GM19463 (cell line): ENCODE results near the gene ACTR6.
"Not testable (repeated sequence)": the region's sequence is repeated elsewhere in the genome, so short reads cannot be mapped to it uniquely, and the experiment has no call there.

Source experiments
- ATAC-seq: cut with Tn5 transposase; IDR thresholded peaks from one replicate; pipeline ENCODE4 v1.9.1; 2021; ENCODE audit warnings: mild to moderate bottlenecking, moderate library complexity; ENCODE audit not compliant: unreplicated experiment

The ACTR6 gene

DNA sequence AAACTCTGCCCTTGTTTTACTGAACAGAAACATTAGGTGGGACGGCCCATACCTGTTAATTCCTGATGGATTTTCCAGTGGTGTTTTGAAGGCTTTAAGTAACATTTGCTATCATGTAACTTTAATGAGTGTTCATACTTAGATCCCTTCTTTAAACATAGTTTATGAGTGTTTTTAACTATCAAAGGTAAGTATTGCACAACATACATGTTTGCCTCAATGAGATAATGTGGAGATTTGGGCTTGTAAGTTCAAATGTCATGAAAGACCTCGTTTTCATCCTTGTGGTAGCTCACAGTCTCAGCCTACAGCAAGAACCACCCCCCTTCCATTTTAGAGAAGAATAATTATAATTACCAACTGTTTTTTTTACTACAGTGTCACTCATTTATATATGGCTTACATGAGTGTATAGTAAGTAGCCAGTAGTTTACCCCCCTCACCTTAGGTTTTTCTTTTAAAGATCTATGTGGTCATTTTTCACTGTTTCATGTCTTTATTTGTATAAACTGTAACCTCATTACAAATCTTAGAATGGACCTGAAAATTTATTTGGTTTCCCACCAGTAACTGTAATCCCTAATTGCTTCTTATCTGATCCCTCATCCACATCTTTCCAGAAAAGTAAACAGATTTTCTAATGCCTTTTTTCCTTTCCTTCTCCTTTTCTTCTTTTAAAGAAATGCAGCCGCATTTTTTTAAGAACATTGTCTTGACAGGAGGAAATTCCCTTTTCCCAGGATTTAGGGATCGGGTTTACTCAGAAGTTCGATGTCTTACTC, 18.9 kb downstream of the ACTR6 start:
- no peak for ATAC-seq

DNA sequence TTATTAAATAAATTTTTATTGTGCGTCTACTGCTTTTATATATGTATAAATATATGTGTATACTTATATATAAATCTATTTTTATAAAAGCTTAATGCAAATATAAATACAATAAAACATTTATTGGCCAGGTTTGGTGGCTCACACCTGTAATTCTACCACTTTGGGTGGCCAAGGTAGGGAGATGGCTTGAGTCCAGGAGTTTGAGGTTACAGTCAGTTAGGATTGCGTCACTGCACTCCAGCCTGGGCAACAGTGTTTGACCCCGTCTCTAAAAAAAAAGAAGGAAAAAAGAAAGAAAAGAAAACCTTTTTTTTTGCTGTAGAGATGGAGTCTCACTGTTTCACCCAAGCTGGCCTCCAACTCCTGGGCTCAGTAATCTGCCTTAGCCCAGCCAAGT, 20.9 kb downstream of the ACTR6 start:
- ATAC-seq = no peak

- not testable (repeated sequence) for ATAC-seq
Measured at GRCh38 chr12:100222173-100222572, 21.6 kb downstream of the ACTR6 start.

GRCh38 chr12:100225491-100225890, 24.9 kb downstream of the ACTR6 start:
- ATAC-seq = no peak

DNA sequence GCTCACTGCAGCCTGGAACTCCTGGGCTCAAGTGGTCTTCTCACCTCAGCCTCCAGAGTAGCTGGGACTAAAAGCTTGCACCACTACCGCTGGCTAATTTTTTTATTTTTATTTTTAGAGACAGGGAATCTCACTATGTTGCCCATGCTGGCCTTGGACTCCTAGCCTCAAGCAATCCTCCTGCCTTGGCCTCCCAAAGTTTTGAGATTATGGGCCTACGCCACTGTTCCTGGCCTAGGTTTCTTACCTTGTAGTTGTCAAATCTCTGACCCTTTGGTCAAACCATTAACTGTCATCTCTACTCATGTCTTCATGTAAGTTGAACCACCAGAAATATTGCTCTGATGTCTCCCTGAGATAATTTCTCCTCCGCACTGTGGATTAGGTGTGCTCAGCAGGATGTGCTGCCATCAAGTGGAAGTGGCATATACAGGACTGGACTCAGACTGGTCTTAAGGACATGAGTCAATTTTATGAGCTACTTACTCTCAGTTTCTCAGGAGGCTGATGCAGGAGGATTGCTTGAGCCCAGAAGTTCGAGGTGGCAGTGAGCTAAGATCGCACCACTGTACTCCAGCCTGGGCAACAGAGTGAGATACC, 28.5 kb downstream of the ACTR6 start:
- ATAC-seq = no peak

DNA sequence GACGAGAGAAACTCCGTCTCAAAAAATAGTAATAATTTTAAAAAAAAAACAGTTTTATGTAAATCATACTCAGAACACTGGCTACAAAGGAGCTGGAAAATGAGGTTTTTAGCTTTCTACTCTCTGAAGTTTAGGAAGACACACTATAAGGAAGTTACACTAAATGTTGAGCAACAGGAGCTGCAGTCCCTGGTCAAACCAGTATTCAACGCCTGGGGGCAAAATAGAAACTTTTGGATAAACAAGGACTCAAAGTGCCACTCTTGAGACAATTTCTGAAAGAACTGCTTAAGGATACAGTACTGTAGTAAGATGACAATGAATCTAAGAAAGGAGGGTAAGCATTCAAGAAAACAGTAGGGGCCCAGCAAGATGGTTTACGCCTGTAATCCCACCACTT, 29.3 kb downstream of the ACTR6 start:
- ATAC-seq = no peak

GRCh38 chr12:100231873-100232272, 31.3 kb downstream of the ACTR6 start:
- not testable (repeated sequence) for ATAC-seq

DNA sequence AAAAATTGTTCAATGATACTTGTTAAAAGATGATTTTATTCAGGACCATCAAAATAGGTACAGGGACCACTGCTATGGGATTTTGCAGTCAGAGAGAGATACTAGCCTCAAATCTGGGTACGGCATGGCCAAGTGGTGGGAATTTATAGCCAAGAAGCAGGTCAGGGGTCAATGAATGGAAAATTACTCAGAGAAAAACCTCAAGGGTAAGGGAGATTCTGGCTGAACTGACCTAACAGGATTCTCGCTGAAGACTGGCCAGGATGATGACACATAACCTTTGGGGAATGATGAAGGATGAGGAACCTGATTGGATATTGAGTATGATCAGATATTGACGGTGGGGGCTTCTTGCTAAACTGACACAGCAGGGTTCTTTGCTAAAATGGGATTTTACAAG, 33.6 kb downstream of the ACTR6 start:
- no peak for ATAC-seq

- ATAC-seq = no peak
Measured at GRCh38 chr12:100234591-100235304, 34.1 kb downstream of the ACTR6 start.

DNA sequence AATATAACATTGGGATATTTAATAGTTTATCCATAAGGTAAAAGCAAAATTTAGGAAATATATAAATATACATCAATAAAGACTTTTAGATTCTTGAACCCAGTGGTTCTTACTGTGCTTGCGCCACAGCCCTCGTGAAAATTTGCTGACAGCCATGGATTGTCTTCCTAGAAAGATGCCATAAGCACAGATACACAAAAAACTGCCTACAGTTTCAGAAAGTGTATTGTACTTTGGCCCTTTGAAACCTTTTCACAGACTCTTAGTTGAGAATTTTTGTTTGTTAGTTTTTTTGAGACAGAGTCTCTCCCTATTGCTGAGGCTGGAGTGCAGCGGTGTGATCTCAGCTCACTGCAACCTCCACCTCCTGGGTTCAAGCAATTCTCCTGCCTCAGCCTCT, 38.2 kb downstream of the ACTR6 start:
- no peak for ATAC-seq

- ATAC-seq = no peak
Measured at GRCh38 chr12:100239589-100239988, 39.0 kb downstream of the ACTR6 start.

DNA sequence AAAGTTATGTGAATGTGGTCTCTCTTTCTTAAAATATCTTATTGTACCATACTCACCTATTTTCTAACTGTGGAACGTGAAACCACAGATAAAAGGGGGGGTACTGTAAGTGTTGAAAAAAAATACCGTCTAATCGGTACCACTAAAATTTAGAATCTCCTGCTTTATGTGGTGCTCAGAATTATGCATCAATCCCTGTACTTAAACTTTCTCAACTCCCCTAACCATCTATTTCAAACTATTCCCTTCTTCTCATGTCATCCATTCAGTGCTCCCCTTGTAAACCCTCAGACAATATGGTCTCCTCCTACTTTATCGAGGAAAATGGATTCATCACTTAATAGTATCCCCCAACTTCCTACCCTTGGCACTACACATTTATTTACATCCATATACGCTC, 42.5 kb downstream of the ACTR6 start:
- no peak for ATAC-seq

DNA sequence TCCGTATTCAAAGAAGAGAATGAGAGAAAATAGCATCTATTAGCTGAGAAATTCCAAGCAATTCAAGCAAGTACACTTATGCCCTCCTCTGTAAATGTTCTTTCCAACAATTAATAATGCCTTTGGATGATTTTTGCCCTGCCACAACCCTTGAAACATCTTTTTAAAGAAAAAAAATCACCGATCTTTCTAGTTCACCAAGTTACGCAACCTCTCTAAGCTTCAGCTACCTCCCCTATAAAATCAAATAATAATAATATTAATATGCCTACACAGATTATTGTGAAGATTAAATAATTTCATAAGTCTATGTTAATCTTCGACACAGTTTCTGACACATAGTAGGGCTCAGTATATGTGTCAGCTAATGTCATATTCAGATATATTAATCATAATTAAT, 47.1 kb downstream of the ACTR6 start:
- ATAC-seq = no peak

GRCh38 chr12:100248886-100249285, 48.3 kb downstream of the ACTR6 start:
- no peak for ATAC-seq

- ATAC-seq = no peak
Measured at GRCh38 chr12:100249941-100250340, 49.3 kb downstream of the ACTR6 start.

GRCh38 chr12:100251917-100252316, 51.3 kb downstream of the ACTR6 start:
- ATAC-seq = no peak

GRCh38 chr12:100253437-100253836, 52.8 kb downstream of the ACTR6 start:
- no peak for ATAC-seq

- ATAC-seq = no peak
Measured at GRCh38 chr12:100254876-100255275, 54.3 kb downstream of the ACTR6 start.

DNA sequence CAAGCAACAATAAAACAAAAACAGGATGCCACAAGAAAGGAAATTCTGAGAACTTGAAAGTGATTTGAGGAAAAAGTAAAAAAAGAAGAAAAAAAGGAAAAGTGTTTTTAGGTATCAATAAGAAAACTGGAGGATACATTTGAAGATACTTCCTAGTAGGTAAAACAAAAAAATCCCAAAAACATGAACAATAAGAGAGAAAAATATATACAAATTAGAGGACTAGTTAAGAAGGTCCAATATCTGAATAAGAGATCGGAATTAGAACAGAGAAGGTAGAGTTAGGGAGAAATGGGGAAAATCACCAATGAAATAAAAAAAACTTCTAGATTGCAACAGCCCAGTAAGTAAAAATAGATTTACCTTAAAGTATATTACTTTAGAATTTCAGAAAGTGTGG, 57.5 kb downstream of the ACTR6 start:
- ATAC-seq = no peak

- ATAC-seq = no peak
Measured at GRCh38 chr12:100263131-100263530, 62.5 kb downstream of the ACTR6 start.

- not testable (repeated sequence) for ATAC-seq
Measured at GRCh38 chr12:100265107-100265506, 64.5 kb downstream of the ACTR6 start.
